ENCODE data around the gene KCNQ5. TPM values are rescaled to one million over a fixed set of nuclear protein-coding genes. Genes with fewer than 3 reads are reported as not detected.

KCNQ5 gene
- total and polyA plus RNA-seq, 10 of the 15 experiments (the other 5 are each of a cell fraction or from before 2014, with no cell fraction given), result 0.60 to 16.2 (median 3.2) TPM

DNA sequence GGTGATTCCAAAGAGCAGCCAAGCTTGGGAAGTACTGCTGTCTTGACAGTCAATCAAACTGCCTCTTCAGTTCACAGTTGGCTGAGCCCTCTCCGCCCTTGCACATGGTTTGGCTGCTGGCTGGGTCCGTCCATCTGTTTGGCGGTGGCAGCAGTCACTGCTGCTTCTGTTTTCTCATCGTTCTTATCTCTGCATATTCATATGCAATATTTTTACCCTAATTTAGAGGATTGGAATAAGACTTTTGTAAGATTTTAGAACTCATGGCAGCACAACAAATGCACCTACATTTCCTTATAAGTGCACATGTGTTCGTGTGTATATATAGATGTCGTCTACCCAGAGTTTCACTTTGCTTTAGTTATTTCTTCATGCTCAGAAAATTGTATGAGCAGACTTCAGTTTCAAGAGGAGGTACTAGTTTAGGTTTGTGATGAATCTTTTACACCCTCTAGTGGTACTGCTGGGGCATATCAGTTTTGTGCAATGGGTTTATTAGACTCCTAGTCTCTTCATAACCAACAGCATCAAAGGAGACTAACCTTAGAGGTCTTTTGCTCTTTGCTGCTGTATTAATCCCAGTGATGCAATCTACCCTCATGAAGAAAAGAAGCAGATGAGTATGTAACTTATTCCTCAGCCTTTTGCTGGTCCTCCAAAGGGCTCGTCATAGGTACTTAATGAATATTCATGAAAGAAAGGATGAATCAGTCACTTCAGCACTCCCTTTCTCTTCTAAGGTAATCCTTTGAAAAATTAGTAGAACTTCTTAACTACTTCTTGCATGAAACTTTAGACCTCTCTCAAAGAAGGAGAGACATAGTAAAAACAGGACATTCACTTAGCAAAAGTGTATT lies 559.1 kb downstream of the KCNQ5 start (continued):
- TF ChIP-seq, protein P1, sequence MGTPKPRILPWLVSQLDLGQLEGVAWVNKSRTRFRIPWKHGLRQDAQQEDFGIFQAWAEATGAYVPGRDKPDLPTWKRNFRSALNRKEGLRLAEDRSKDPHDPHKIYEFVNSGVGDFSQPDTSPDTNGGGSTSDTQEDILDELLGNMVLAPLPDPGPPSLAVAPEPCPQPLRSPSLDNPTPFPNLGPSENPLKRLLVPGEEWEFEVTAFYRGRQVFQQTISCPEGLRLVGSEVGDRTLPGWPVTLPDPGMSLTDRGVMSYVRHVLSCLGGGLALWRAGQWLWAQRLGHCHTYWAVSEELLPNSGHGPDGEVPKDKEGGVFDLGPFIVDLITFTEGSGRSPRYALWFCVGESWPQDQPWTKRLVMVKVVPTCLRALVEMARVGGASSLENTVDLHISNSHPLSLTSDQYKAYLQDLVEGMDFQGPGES (IDR thresholded peaks at IDR 0.05), result no peak
- TF ChIP-seq, protein P2, sequence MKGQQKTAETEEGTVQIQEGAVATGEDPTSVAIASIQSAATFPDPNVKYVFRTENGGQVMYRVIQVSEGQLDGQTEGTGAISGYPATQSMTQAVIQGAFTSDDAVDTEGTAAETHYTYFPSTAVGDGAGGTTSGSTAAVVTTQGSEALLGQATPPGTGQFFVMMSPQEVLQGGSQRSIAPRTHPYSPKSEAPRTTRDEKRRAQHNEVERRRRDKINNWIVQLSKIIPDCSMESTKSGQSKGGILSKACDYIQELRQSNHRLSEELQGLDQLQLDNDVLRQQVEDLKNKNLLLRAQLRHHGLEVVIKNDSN (IDR thresholded peaks at IDR 0.05; ENCODE audit: borderline replicate concordance, extremely low read length, insufficient read depth, low read depth, low read length), result no peak
- TF ChIP-seq NBN (IDR thresholded peaks at IDR 0.05) (0 out of 2 replicates have a peak, but pooled peaks have one; percentile 27), MTA3 (IDR thresholded peaks at IDR 0.05; ENCODE audit: borderline replicate concordance, low read length) (no peak), RAD21 (IDR thresholded peaks at IDR 0.05; ENCODE audit: insufficient read depth, low read depth, low read length) (peak; percentile 97), ESRRA (IDR thresholded peaks at IDR 0.05; ENCODE audit: low read length) (no peak), ASH2L (IDR thresholded peaks at IDR 0.05; ENCODE audit: borderline replicate concordance, low read depth) (no peak), RFX5 (IDR thresholded peaks at IDR 0.05; ENCODE audit: low read depth, low read length) (no peak)
- TF ChIP-seq, protein P3, sequence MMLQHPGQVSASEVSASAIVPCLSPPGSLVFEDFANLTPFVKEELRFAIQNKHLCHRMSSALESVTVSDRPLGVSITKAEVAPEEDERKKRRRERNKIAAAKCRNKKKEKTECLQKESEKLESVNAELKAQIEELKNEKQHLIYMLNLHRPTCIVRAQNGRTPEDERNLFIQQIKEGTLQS (IDR thresholded peaks at IDR 0.05; ENCODE audit: borderline replicate concordance, extremely low read depth, low read depth, low read length), result no peak

Data from GM12878 (cell line).